ENCODE measurements around the gene PPP1CC. TPM values are rescaled to one million over a fixed set of nuclear protein-coding genes. Genes with fewer than 3 reads are reported as not detected.

Gene PPP1CC
- total and polyA plus RNA-seq, 2 donors (not counting 3 experiments of a cell fraction or from before 2014, with no cell fraction given): 67.1 to 139 TPM

- Histone ChIP-seq H4K20me1 (replicated peaks; ENCODE audit: control insufficient read depth, extremely low read depth, insufficient read depth, low read length) (peaks cover 5% of the 10 kb centered on the region), H3K9me3 (replicated peaks; ENCODE audit: control insufficient read depth, insufficient read depth, low read length) (no peaks in the 10 kb centered on the region), H2AFZ (ENCODE audit: low read depth, low read length) (no peak overlapping the region), H3K36me3 (ENCODE audit: control insufficient read depth in 2 of 2, extremely low read depth in 1 of 2, insufficient read depth in 2 of 2, low read length in 2 of 2) (peaks cover 15 to 24% of the 10 kb centered on the region in 2 experiments), H3K4me2 (ENCODE audit: insufficient read depth, low read length) (no peak overlapping the region), H3K4me3 (replicated peaks in 1 of 3; ENCODE audit: insufficient read depth in 1 of 3, low read depth in 1 of 3, low read length in 3 of 3) (no peak overlapping the region), H3K4me1 (ENCODE audit: control insufficient read depth, extremely low read depth, insufficient read depth, low read length) (peaks cover 12% of the 10 kb centered on the region), H3K27ac (ENCODE audit: insufficient read depth, low read depth, low read length) (no peak overlapping the region), H3K27me3 (ENCODE audit: control insufficient read depth in 2 of 2, insufficient read depth in 2 of 2, low read length in 2 of 2) (no peaks in the 10 kb centered on the region), H3K9ac (replicated peaks; ENCODE audit: extremely low read depth, insufficient read depth, low read length) (no peak overlapping the region), H3K9me1 (replicated peaks; ENCODE audit: control insufficient read depth, extremely low read depth, insufficient read depth, low read length) (no peaks in the 10 kb centered on the region), H3K79me2 (ENCODE audit: control insufficient read depth, insufficient read depth, low read length) (peaks cover 97% of the 10 kb centered on the region)
- TF ChIP-seq CTCF (IDR thresholded peaks at IDR 0.05; ENCODE audit: extremely low read depth in 1 of 2, insufficient read depth in 1 of 2, low read depth in 1 of 2, low read length in 2 of 2) (no peak), MAX (IDR thresholded peaks at IDR 0.05; ENCODE audit: insufficient read depth, insufficient read length) (no peak), JUN (IDR thresholded peaks at IDR 0.05; ENCODE audit: borderline replicate concordance, insufficient read depth, insufficient read length, low read depth) (no peak), POLR2AphosphoS5 (IDR thresholded peaks at IDR 0.05; ENCODE audit: insufficient read depth, low read depth, low read length) (no peak), MYC (IDR thresholded peaks at IDR 0.05; ENCODE audit: low read depth, low read length) (no peak), GATA2 (IDR thresholded peaks at IDR 0.05; ENCODE audit: insufficient read depth, insufficient read length, low read depth, low read length) (no peak), FOS (IDR thresholded peaks at IDR 0.05; ENCODE audit: borderline replicate concordance, insufficient read depth, low read length) (no peak), EZH2 (IDR thresholded peaks at IDR 0.05; ENCODE audit: borderline replicate concordance, low read depth, low read length, severe bottlenecking) (no peak), POLR2A (IDR thresholded peaks at IDR 0.05; ENCODE audit: low read depth, low read length) (no peak)
- DNase-seq (ENCODE audit: low read depth, low spot score) (no peak), FAIRE-seq (no peak)
- CTCF ChIA-PET: no interaction called here
- dilution Hi-C loops (cut with MboI; ENCODE audit: extremely low pct_ligation_motif_present, low sequenced_read_pairs) (no loop called here), intact Hi-C loops (cut with micrococcal nuclease) (no loop called here)
- POLR2A ChIA-PET: no interaction called here
- no TSS peak for BruUV-seq (replicated peaks)
Measured at GRCh38 chr12:110731479-110731878, 11.2 kb downstream of the PPP1CC start.

Data from endothelial cell of umbilical vein (primary cell).